NCI-H1930 (cell line): ENCODE data around the gene SH2D7.

Experiments
- DNase-seq, 2 experiments: peaks; one replicate each; lab custom pipeline; 2025; lab: John Stamatoyannopoulos, UW

Gene SH2D7

GRCh38 chr15:78079298-78080087 is 12.9 kb upstream of the SH2D7 start:
- no peak for DNase-seq

- no peak for DNase-seq
Measured at GRCh38 chr15:78080088-78080460, 12.3 kb upstream of the SH2D7 start.

GRCh38 chr15:78082106-78082742 is 10.1 kb upstream of the SH2D7 start:
- no peak for DNase-seq

- no peak for DNase-seq
Measured at GRCh38 chr15:78082743-78083110, 9.6 kb upstream of the SH2D7 start.

GRCh38 chr15:78083186-78083585 is 9.2 kb upstream of the SH2D7 start:
- no peak for DNase-seq

GRCh38 chr15:78083687-78084448 is 8.5 kb upstream of the SH2D7 start:
- DNase-seq, result no peak

GRCh38 chr15:78084449-78084750 is 8.0 kb upstream of the SH2D7 start:
- DNase-seq, result no peak

GRCh38 chr15:78085928-78086327 is 6.4 kb upstream of the SH2D7 start:
- DNase-seq, result no peak

GRCh38 chr15:78087951-78088772 is 4.2 kb upstream of the SH2D7 start:
- no peak for DNase-seq

- DNase-seq, result no peak
Measured at GRCh38 chr15:78088773-78089080, 3.6 kb upstream of the SH2D7 start.

GRCh38 chr15:78090422-78091063 is 1.8 kb upstream of the SH2D7 start:
- no peak for DNase-seq

GRCh38 chr15:78093242-78094020 is 1.1 kb downstream of the SH2D7 start:
- DNase-seq, result no peak

- no peak for DNase-seq
Measured at GRCh38 chr15:78097667-78098066, 5.3 kb downstream of the SH2D7 start.

- DNase-seq, result no peak
Measured at GRCh38 chr15:78098131-78098755, 5.9 kb downstream of the SH2D7 start.

GRCh38 chr15:78100886-78101285 is 8.5 kb downstream of the SH2D7 start:
- DNase-seq, result no peak

GRCh38 chr15:78101423-78102105 is 9.2 kb downstream of the SH2D7 start:
- no peak for DNase-seq

- DNase-seq, result no peak
Measured at GRCh38 chr15:78102211-78102610, 9.8 kb downstream of the SH2D7 start.

GRCh38 chr15:78102741-78103140 is 10.4 kb downstream of the SH2D7 start:
- no peak for DNase-seq

- DNase-seq, result no peak
Measured at GRCh38 chr15:78103406-78104118, 11.2 kb downstream of the SH2D7 start.

GRCh38 chr15:78104119-78104479 is 11.7 kb downstream of the SH2D7 start:
- no peak for DNase-seq
